Occipital lobe (tissue), 2 donors: Measurements from ENCODE around the gene TNNI2. TPM values are rescaled to one million over a fixed set of nuclear protein-coding genes. Genes with fewer than 3 reads are reported as not detected.

Experiments
- DNase-seq: peaks from one replicate; lab custom pipeline; 2025; lab: John Stamatoyannopoulos, UW
- total RNA-seq: library from RNA; depleted of rRNA; stranded (reverse); fragments of >200 nt; gene quantifications from one replicate; pipeline ENCODE4 v1.2.3, GENCODE V29; 2014

Gene TNNI2
- total RNA-seq, 1 donor from 2014 or later = 0.62 TPM

DNA sequence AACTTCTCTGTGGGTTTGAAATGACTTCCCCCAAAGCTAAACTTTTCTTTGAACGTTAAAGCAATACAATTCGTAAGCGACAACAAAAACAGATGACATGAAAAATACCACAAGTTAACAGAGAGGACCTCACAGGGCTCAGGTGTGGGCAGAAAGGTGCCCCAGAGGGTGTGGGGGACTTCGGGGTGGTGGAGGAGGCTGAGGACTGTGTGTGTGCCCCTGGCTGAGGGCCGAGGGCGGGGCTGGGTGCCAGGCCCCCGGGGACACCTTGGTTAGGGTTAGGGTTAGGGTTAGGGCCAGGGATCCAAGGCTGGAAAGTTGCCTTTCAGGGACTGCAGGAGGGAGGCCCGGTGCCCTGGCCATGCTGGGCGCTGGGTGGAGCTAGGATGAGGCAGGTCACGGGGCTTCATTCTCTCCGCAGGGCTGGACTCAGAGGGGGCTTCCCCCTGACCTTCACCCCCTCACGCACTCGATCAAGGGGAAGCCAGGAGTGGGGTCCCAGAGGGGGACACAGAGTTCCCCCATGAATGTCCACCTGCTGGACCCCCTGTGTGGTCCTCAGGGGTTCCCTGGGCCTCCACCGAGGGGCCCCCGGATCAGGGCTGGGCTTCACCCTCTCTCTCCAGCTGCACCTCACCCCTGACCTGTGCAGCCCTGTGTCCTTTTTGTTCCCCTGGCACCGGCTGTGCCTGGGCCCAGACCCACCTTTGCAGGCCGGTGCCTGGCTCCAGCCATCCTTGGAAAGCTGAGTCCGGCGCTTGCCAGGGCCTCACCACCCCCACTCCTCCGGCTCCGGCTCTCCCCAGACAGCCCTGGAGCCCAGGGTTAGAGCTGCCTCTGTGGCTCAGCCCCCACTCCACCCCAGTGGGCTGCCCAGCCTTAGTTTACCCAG lies 7.0 kb downstream of the TNNI2 start:
- no peak for DNase-seq

DNA sequence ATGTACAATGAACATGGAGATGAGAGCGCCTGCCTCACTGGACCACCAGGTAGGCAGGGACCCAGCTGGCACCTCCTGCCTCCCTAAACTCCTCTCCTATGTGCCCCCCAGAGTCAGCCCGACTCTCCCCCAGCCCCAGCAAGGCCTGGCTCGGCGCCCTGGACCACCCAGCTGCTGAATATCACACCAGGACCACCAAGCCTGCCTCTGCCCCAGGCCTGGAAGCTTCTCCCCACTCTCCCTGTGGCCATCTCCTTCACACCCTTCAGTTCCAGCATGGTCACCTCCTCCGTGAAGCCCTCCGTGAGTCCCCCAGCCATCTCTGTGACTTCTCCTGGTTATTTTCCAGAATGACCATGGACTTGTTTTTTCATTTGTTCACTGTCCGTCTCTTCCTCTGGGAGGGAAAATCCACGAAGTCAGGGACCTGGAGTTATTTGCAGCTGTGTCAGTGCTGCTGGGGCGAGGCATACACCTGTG lies 7.7 kb downstream of the TNNI2 start:
- DNase-seq = no peak

DNA sequence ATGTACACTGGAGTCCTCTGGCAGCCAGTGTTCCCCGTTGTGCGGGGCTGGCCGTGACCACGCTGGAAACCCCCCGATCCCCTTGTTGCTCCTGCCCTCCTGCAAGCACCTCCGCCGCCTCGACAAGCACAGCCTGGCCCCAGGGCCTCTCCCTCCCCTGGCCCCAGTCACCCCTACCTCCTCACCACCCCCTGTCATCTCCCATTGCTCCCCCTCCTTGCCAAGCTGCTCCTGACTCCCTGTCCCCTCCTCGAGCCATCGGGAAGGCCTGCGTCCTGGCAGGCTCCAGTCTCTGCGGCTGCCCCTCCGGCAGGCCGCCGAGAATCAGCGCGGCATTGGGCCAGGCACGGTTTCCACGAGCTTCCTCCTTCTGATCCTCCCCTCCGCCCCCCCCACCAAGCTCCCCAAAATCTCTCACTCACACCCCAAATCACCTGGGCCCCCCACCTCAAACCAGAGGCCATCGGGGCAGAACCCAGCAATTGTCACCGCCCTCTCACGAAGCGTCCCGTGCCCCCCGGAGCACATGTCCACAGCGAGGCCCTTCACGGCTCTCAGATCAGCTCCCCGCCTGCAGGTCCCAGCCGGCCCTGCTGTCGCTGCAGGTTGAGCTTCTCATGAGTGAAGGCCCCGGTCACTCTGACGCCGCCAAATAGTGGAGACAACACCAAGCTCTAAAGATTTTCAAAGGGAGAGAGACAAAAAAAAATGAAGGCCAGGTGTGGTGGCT lies 8.4 kb downstream of the TNNI2 start:
- DNase-seq = no peak

DNA sequence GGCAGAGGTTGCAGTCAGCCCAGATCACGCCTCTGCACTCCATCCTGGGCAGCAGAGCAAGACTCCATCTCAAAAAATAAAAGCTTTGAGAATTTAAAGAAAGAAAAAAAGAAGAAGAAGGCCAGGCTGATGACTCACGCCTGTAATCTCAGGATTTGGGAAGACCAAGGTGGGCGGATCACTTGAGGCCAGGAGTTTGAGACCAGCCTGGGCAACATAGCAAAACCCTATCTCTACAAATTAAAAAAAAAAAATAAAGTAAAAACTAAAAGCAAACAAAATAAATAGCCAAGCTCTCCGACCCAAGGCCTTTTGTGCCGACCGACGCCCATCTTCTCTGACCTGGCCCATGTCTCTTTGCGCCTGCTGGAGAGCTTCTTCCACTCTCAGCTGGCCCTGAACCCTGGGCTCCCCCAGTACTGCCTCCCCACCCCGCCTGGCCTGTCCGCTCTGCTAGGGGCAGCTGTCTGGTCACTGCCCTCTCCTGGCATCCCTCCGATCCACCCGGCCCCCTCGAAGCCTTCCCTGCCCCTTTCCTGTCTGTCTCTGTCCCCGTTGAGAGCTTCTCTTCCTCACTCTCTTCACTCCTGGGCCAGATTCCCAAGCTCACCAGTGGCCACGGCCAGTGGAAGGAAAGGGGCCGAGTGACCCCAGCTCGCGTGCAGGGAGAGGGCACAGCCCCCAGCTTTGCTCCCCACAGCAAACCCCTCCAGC lies 9.3 kb downstream of the TNNI2 start:
- no peak for DNase-seq

DNA sequence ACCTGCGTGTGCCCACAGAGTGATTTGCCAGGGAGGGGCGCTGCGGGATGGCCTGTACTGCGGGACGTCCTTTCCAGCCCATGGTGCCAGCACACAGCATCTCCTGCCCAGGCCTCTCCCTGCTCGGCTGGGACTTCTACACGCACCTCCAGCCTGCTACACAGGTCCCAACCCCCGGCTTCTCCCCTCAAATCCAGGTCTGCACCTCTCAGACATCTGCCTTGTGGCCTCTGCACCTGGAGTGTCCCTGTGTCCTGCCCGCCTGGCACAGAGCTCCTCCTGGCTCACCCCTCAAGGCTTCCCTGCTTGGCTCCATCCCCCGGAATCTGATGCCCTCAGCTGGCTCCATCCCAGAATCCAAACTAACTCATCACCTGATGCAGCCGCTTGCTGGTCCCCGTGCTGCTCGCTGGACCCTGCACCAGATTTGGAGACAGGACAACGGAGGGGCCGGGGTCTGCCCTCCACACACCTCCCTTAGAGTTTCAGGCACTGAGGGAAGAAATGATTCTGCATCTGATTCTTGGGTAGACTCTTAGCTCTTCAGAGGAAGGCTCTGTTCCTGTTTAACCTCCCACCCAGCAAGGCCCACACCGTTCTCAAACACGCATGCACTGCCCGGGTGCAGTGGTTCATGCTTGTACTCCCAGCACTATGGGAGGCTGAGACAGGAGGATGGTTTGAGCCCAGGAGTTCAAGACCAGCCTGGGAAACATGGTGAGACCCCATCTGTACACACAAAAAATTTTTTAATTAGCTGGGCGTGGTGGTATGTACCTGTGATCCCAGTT lies 10.1 kb downstream of the TNNI2 start:
- no peak for DNase-seq

DNA sequence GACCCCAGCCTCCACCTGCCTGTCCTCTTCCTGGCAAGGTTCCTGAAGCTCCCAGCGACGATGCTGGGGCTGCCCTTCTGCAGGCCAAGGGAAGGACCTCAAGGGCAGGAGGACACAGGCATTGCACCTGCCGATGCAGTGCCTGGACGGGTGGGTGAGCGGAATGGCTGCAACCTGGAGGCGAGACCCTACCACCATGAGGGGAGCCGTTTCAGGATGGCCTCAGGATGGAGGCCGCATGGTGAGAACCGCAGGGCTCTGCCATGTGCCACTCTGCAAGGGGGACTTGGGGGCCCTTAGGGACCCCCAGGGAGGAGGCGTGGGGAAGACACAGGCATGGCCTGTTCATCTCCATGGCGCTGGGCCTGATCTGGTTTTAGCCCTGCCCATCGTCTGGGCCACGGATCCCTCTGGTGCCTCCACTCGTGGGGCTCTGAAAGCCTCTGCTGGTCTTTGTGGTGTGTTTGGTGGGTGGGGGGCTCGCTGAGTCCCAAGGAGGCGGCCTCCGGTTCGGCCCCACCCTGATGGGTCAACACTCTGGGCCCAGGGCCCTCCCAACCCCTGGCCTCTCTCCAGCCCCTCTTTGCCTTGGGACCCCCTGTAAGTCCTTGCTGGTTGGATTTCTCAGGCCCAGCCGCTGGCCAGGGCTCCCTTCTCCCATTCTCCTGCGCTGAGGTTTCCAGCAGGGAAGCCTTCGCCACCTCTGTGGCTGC lies 12.8 kb downstream of the TNNI2 start:
- no peak for DNase-seq

DNA sequence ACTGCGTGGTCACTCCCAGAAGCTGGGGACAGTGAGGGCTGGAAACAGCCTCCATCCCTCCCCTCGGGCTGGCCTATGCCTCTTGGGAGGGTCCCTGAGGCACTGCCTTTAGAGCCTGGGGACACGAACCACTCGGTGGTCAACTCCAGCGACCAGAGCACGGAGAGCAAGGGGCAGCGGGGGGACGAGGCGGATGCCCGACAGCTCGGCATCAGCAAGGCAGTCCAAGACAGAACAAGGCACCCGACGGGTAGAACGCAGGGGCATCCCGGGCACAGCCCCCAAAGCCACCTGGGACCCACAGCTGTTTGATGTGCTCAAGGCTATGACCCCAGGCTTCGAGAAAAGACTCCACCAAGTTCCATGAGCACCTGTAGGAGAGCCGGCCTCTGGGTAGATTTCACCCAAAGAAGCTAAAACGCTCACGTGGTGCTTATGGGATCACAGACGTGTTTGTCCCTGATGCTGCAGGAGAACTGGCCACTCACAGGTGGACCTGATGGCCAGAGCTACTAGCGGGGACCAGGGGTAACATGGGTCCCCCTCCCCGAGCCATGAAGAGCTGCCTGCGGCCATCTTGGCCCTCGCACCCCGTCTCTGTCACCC lies 13.6 kb downstream of the TNNI2 start:
- no peak for DNase-seq

DNA sequence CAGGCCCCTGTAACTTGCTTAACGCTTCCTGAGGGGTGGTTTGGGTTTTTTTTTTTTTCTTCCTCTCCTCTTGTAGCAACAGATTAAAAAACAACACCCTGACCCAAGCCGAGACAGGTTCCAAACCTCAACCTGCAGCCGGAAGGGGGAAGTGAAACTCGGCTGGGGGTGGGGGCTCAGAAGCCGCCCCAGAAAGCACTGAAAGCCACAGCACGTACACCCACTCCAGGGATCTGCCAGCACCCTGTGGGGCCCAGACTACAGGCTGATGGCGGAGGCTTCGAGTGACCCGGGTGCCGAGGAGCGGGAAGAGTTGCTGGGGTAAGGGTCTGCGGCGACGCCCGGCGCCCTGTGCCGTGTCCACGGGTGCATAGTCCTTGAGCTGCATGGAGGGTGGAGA lies 14.1 kb downstream of the TNNI2 start, which contains the start of gene LSP1:
Gene LSP1 (plus strand): TSS at position 208 of the 400 bp plus-strand sequence. CDS start 61 bp downstream, at position 269.
- no peak for DNase-seq

DNA sequence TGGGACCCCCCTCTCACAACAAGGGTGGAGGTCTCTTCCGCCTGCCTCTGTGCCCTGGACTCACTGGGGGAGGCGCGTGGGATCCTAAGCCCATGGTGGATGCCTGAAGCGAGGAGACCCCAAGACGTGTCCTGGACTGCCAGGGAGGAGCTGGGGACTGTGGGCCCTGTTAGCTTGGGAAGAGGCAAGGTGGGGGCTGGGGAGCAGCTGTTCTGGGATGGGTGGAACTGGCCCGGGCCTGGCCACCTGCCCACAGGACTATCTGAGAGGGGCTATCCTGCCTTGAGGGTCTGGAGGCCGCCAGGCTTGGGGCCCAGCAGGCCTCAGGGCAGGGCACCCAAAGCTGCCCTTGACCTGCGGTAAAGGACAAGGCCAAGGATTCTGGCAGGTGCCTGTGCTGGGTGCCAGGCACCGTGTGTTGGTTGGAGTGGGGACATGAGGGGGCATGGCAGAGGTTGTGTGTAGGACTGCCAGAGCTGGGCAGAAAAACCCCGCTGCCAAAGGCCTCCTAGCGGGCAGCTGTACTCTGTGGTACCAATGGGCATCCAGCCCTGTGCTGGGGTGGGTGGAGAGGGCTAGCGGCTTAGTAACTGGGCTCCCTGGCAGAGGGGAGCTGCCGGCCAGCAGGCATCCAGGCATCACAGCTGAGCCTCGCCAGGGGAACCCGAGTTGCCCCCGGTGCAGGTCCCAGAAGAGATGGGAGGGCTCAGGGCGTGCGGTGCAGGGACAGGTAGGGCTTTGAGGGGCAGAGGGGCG lies 14.8 kb downstream of the TNNI2 start:
- DNase-seq = no peak

DNA sequence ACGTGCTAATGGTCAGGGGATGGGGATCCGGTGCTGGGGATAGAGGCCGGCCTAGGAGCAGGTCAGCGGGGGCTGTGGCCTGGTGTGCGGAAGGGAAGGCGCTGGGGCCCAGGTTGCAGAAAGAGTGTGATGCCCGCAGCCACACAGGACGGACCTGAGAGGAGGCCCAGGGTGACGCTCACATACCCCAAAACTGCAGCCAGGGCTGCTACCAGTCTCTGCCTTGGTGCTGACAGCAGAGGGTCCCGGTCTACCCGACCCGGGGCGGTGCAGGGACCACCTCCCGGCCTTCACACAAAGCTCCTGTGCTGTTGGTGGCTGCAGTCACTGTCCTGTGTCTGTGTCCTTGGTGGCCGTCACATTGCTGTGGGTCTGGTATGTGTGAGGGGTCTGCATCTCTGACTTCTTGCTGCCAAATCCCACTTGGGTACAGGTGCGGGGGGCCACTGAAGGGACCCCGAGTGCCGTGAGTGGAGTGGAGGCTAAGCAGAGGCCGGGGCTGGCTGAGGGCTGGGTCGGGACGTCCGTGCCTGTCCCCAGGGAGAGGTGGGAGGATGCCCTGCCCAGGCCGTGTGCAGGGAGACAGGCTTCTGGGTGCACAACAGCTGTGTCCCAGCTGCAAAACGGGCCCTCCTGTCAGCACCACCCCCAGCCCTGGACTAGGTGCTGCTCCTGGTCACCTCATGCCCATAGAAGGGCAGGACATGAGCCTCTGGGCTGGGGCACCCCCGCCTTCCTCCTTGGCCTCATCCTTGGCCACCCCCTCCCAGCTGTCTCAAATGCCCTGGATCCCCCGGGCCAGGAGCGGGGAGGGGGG lies 15.6 kb downstream of the TNNI2 start:
- DNase-seq = no peak

DNA sequence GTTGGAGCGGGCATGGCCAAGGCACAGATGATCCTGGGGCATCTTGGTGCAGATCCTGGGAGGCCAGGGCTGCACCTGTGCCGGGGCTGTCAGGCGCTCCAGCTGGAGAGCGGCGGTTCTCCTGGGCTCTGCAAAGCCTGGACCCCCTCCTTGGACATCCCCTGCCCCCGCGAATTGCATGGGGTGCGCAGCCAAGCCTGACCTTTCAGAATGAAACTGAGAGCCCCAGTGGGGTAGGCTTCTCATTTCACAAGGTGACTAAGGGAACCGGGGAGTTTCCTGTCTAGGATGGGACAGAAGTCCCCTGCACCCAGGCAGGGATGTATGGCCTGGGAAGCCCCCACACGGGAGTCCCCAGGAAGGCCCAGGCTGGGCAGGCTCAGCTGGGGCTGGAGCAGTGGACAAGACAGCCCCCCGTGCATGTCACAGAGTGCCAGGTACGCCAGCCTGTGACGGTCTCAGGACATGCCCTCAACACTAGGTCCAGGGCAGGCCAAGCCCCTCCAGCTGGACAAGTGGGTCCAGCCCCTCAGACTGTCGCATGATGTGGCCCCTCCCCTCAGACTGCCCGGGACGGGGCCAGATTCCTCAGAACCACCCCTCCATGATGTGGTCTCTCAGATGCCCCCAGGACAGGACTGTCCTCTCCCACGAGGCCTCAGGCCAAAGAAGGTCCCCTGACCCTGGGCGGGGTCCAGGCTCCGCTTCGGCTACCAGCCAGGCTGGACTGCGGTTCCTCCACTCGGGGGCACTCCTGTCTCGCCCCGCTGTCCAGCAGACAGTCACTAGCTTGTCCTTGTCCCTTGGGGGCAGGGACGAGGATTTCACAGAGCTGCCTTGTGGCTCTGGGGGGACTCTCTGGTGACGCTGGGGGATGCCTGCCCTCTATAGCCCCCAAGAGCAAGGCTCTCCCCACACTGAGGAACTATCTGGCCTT lies 16.4 kb downstream of the TNNI2 start:
- no peak for DNase-seq

DNA sequence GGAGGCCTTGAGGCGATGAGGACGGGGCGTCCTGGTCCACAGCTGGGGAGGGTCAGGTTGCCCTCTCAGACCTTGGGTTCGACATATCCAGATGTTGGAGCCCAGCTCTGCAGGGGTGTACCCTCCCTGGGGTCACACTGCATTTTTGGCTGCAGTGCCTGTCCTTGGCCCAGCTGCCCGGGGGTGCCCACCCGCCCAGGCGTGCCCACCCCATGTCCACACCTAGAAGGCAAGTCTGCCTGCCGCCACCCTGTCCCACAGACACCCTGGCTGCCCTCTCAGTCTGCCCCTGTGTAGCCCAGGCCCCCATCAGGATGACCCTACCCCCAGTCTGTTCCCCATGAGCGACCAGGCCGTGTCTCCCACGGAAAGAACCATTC lies 17.1 kb downstream of the TNNI2 start:
- DNase-seq = no peak

DNA sequence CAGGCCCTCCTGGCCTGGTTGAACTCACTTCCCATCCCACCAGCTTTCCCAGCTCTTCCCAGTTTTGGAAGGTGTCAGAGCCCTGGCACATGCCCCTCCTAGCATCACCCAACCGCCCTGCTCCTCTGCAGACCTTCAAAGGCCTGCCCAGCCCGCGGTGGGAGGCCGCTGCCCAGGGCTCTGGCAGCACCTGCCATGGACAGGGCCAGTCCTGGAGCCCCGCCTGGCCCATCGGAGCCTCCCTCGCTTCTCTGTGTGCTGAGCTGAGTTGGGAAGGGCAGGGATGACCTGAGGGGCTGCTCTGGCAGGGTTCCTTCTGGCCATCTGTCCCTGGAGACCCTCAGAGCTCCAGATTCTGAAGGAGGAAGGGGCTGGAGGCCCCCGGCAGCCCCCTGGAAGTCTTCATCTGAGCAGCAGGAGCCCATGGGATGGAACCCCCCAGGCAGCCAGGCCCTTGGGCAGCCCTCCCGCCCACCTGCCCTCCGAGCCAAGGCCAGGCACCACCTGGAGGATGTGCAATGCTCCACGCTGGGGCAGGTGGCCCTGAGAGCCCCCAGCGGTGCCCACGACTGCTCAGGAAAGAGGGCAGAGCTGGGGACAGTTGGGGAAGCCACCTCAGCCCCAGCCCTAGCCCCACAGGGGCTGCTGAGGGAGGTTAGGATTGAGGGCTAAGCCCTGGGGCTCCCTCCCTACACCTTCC lies 17.7 kb downstream of the TNNI2 start:
- DNase-seq = no peak

DNA sequence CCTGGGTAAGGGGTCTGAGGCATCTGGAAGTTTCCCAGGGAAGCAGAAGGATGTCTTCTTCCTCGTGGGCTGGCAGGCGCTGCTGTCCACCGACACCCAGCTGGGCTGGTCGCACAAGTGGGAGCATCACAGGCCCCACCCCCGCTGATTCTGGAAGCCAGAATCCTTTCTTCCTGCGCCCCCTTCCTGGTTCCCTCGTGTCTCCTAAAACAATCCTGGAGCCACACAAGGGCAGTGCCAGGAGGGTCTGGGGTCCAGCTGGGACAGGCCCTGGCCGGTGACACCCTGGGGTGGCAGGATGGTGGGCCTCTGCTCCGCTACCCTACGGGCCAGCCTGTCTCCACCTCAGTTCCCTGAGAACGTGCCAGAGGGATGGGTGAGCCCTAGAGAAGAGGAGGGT lies 18.3 kb downstream of the TNNI2 start:
- DNase-seq = no peak

DNA sequence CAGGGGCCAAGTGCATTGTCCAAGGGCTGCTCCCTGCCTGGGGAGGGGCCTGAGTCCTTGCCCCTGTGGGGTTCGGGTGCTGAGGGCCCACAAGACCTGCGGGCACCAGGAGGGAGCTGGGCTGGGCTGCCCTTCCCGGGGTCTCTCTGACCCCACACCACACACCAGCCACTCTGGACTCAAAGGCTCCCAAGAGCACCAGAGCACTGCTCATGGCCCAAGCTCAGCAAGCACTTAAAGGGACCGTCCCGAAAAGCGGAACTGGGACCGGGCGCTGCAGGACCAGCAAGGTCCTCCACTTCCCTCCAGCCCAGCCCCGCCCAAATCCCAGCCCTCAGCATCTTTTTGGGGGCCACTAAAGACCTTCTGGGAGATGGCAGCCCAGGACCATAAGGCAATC lies 19.4 kb downstream of the TNNI2 start:
- DNase-seq = no peak

DNA sequence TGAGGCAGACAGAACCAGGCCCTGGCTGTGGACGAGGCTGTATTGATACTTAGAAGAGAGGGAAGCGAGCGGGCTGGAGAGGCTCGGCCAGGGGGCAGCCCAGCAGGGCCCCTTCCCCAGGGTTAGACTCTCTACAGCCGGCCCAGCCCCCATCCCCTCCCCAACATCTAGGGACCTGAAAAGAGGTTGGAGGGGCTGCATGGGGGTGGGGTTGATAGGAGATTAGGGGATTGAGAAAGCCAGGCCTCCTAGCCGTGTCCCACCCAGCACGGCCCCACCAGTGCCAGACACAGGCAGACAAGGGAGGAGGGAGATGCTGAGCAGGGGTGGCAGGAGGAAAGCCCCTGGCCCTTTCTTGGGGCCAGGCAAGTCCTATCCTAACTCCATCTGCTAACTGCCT lies 19.8 kb downstream of the TNNI2 start:
- no peak for DNase-seq

DNA sequence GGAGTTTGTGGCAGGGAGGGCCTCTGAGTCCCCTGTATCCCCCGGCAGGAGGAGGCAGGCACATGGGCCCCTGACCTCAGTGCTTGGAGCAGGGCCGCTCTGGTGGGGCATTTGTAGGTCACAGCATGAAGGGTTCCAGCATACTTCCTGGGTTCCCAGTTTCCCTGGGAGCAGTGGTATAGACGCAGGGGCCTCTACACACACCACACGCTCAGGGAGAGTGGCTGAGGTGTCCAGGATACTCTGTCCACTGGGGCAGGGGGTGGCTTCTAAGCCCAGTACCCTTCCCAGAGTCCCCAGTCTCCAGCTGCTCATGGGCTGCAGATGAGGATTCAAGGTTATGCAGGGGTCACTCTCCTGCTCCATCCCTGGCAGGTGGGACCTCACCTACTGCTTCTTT lies 20.2 kb downstream of the TNNI2 start:
- DNase-seq = no peak
